ENCODE measurements around the gene KIF3A. TPM values are rescaled to one million over a fixed set of nuclear protein-coding genes. Genes with fewer than 3 reads are reported as not detected.

Gene KIF3A
- total and polyA plus RNA-seq, 8 donors, result 0.58 to 19.3 (median 4.6) TPM

GRCh38 chr5:132677191-132677590, 60.2 kb downstream of the KIF3A start:
- H3K36me3 ChIP-seq, result no peaks in the 10 kb centered on the region
- H3K27ac ChIP-seq, result peak overlapping the region in 3 of 5 donors; percentile 21 to 77 (median 47)
- WGBS, 5 donors, result 31 to 52% (median 34%) methylated on average over 6 to 7 of the region's 7 CpGs
- peak; percentile 73 for DNase-seq
- no peaks in the 10 kb centered on the region for H3K27me3 ChIP-seq
- TF ChIP-seq CTCF (IDR thresholded peaks at IDR 0.05) (peak in 4 of 7 experiments; percentile 19 to 37 (median 29)), POLR2AphosphoS5 (IDR thresholded peaks at IDR 0.05) (peak in 1 of 3 donors; percentile 78), EP300 (IDR thresholded peaks at IDR 0.05) (no peak), POLR2A (IDR thresholded peaks at IDR 0.05) (no peak)
- no peaks in the 10 kb centered on the region for H3K9me3 ChIP-seq
- intact Hi-C loops (cut with DNase I; ENCODE audit: low total_unique reads), result no loop called here
- H3K4me1 ChIP-seq, result peaks cover 5 to 27% (median 14%) of the 10 kb centered on the region in 4 donors
- H3K4me3 ChIP-seq, result no peak overlapping the region

- H3K27ac ChIP-seq, result peak overlapping the region in 2 of 5 donors; percentile 21 to 77
- H3K27me3 ChIP-seq, result no peaks in the 10 kb centered on the region
Observed at GRCh38 chr5:132675936-132676689, 61.2 kb downstream of the KIF3A start.

GRCh38 chr5:132674671-132675506, 62.5 kb downstream of the KIF3A start:
- Histone ChIP-seq H3K4me3 (no peak overlapping the region), H3K27ac (peak overlapping the region in 4 of 5 donors; percentile 44 to 80 (median 64)), H3K9me3 (no peaks in the 10 kb centered on the region), H3K36me3 (no peaks in the 10 kb centered on the region), H3K27me3 (no peaks in the 10 kb centered on the region), H3K4me1 (peaks cover 5 to 27% (median 14%) of the 10 kb centered on the region in 4 donors)
- intact Hi-C loops (cut with DNase I; ENCODE audit: low total_unique reads), result no loop called here
- WGBS, 5 donors, result 65 to 79% (median 68%) methylated on average over 13 of the region's 13 CpGs
- TF ChIP-seq EP300 (IDR thresholded peaks at IDR 0.05), result no peak
- no peak for TF ChIP-seq CTCF (IDR thresholded peaks at IDR 0.05)
- TF ChIP-seq POLR2A (IDR thresholded peaks at IDR 0.05), result no peak
- no peak for TF ChIP-seq POLR2AphosphoS5 (IDR thresholded peaks at IDR 0.05)
- peak in 1 of 2 donors; percentile 77 for DNase-seq

More at GRCh38 chr5:132675936-132676689, 61.2 kb downstream of the KIF3A start:
- intact Hi-C loops (cut with DNase I; ENCODE audit: low total_unique reads), result no loop called here
- no peak for DNase-seq
- peaks cover 5 to 27% (median 14%) of the 10 kb centered on the region in 4 donors for H3K4me1 ChIP-seq
- no peaks in the 10 kb centered on the region for H3K36me3 ChIP-seq
- no peaks in the 10 kb centered on the region for H3K9me3 ChIP-seq
- no peak overlapping the region for H3K4me3 ChIP-seq
- WGBS, 5 donors, result 89 to 97% (median 95%) methylated on average over 9 to 11 of the region's 11 CpGs
- TF ChIP-seq CTCF (IDR thresholded peaks at IDR 0.05) (no peak), POLR2A (IDR thresholded peaks at IDR 0.05) (no peak), POLR2AphosphoS5 (IDR thresholded peaks at IDR 0.05) (no peak), EP300 (IDR thresholded peaks at IDR 0.05) (no peak)

GRCh38 chr5:132673939-132674630, 63.3 kb downstream of the KIF3A start, which contains the start of gene IL4:
TSS of gene IL4 (plus strand) at chr5:132673989. CDS start at chr5:132674051, 62 bp downstream.
- intact Hi-C loops (cut with DNase I; ENCODE audit: low total_unique reads), result no loop called here
- Histone ChIP-seq H3K4me1 (peaks cover 5 to 27% (median 14%) of the 10 kb centered on the region in 4 donors), H3K36me3 (no peaks in the 10 kb centered on the region), H3K27ac (peak within 1 kb of the TSS in 4 of 5 donors; percentile 44 to 80 (median 64)), H3K9me3 (no peaks in the 10 kb centered on the region), H3K4me3 (no peak within 1 kb of the TSS), H3K27me3 (no peaks in the 10 kb centered on the region)
- WGBS, 5 donors, result 80 to 83% (median 82%) methylated on average over 14 of the region's 14 CpGs
- DNase-seq, result no peak
- TF ChIP-seq POLR2AphosphoS5 (IDR thresholded peaks at IDR 0.05) (no peak), POLR2A (IDR thresholded peaks at IDR 0.05) (no peak), EP300 (IDR thresholded peaks at IDR 0.05) (no peak), CTCF (IDR thresholded peaks at IDR 0.05) (no peak)

Data from stomach (tissue), 9 donors.